Right lobe of liver (tissue), 6 donors: ENCODE measurements around the gene PRICKLE4. TPM values are rescaled to one million over a fixed set of nuclear protein-coding genes. Genes with fewer than 3 reads are reported as not detected.

Source experiments
- ATAC-seq, 4 donors: fragments of 200-7000 bp; cut with Tn5 transposase; one replicate each; pipeline ENCODE4 v1.9.1; 2020; ENCODE audit warnings: mild to moderate bottlenecking in 4 of 4, moderate library complexity in 4 of 4
- DNase-seq, 3 donors: peaks; one replicate each; pipeline ENCODE4 v3.0.0-alpha.2; 2020
- H3K27ac ChIP-seq, 3 donors: fragments of 200-600 bp; one replicate each; pipeline ENCODE4 v1.8.0; 2022
- H3K27me3 ChIP-seq, 2 donors: fragments of 200-600 bp; one replicate each; pipeline ENCODE4 v1.8.0; 2022
- H3K36me3 ChIP-seq, 4 donors: fragments of 200-600 bp; sonication (generic) in 1 of 4; one replicate each; pipeline versions ENCODE4 v1.5.1 to v1.8.0; 2017 to 2022; ENCODE audit warnings: control low read depth in 1 of 4
- H3K4me1 ChIP-seq, 4 donors: fragments of 200-600 bp; sonication (generic) in 1 of 4; one replicate each; pipeline versions ENCODE4 v1.5.1 to v1.8.0; 2017 to 2022; ENCODE audit warnings: control low read depth in 1 of 4
- H3K4me3 ChIP-seq, 3 donors: fragments of 200-600 bp; one replicate each; pipeline ENCODE4 v1.8.0; 2022
- H3K9me3 ChIP-seq, 4 donors: fragments of 200-600 bp; sonication (generic) in 1 of 4; one replicate each; pipeline versions ENCODE4 v1.5.1 to v1.8.0; 2017 to 2022; ENCODE audit warnings: control low read depth in 1 of 4
- POLR2A ChIP-seq: fragments of 450-650 bp; IDR thresholded peaks from one replicate; pipeline ENCODE4 v1.6.1; 2017; ENCODE audit warnings: antibody characterized with exemption, mild to moderate bottlenecking
- WGBS: methylation state at CpG from one replicate; pipeline ENCODE4 v1.1.6; 2018; ENCODE audit warnings: low coverage, low lambda C conversion rate; ENCODE audit not compliant: insufficient coverage; ENCODE audit errors: missing lambda C conversion rate; 5-methylcytosine and 5-hydroxymethylcytosine counted together
- intact Hi-C, 2 donors: fragments of 100-400 bp; cut with DNase I; formaldehyde crosslinking; loops; one replicate each; pipeline versions ENCODE4 v1.11.2 to v1.14.1; 2022
- total RNA-seq, 6 experiments: library from RNA; depleted of rRNA in 2 of 6; stranded (reverse); fragments of >200 nt in 2 of 6; fragmentation: NEBNext Ultra II Directional in 3 of 6; extraction: Animal tissue kit (Norgen Biotek cat#: 25700) in 3 of 6; gene quantifications; one replicate each; pipeline versions ENCODE4 v1.1.0 to v1.2.4, GENCODE V29; 2016 to 2023
- TF ChIP-seq, protein P1 (sequence below), 4 donors: fragments of 200-600 bp in 3 of 4; fragments of 450-650 bp in 1 of 4; IDR thresholded peaks; one replicate each; pipeline versions ENCODE4 v1.5.1 to v1.8.0; 2016 to 2022; ENCODE audit warnings: antibody characterized with exemption in 4 of 4, mild to moderate bottlenecking in 2 of 4
- donor health status: DM: no; HTN: yes; CAD: no.
- donor health status: DM: no; HTN: no; CAD: no.
- donor health status: DM: no; HTN: no; CAD: no.
- donor health status: DM: no; HTN: yes; CAD: no.
- donor health status: DM: no; HTN: yes; CAD: no.

Gene PRICKLE4
- total RNA-seq, 6 experiments from 2014 or later: 1.3 to 3.1 (median 2.7) TPM; not detected in 1

DNA sequence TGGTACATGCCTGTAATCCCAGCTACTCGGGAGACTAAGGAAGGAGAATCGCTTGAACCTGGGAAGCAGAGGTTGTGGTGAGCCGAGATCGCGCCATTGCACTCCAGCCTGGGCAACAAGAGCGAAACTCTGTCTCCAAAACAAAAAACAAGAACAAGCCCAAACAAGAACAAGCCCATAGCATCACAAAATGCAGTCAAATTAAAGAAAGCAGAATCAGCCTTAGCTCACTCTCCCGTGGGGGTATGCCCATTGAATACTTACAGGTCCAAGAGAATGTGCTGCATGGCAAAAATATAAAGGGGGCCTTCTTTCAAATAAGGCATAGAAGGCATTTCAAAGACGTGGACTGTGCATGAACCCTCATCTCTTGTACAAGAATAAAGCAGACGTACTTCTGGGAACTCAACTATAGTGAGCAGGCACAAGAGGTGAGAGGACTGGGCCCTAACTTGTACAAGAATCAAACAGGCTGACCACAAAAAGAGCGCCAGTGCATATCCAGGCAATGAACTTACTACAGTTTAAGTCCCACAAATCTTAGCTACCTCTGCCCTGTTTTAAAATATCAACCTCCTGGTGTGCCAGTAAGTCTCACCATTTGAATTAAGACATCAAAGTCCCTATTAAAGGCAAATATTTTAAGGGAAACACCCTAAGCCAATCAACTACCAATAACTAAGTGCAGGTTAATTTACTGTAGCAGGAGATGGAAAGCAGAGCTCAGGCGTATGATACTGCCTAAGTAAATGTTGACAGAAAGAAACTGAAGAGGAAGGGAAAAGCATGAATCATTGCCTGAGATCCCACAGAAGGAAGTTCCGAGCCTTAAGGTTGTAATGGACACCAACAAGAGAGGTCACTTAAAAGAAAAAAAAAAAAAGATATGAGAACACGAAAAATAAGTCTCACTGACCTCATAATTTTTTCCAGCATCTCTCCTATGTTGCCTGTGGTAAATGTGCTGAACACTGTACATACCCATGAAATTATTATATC, 44.3 kb downstream of the PRICKLE4 start:
- H3K27me3 ChIP-seq: no peaks in the 10 kb centered on the region
- no peak overlapping the region for H3K4me3 ChIP-seq
- H3K36me3 ChIP-seq: no peaks in the 10 kb centered on the region
- no peak overlapping the region for H3K27ac ChIP-seq
- 80% methylated on average over 10 of the region's 13 CpGs for WGBS
- TF ChIP-seq POLR2A: no peak
- H3K9me3 ChIP-seq: no peaks in the 10 kb centered on the region
- intact Hi-C loops: no loop called here
- no peak for ATAC-seq
- no peak for DNase-seq
- H3K4me1 ChIP-seq: no peaks in the 10 kb centered on the region

DNA sequence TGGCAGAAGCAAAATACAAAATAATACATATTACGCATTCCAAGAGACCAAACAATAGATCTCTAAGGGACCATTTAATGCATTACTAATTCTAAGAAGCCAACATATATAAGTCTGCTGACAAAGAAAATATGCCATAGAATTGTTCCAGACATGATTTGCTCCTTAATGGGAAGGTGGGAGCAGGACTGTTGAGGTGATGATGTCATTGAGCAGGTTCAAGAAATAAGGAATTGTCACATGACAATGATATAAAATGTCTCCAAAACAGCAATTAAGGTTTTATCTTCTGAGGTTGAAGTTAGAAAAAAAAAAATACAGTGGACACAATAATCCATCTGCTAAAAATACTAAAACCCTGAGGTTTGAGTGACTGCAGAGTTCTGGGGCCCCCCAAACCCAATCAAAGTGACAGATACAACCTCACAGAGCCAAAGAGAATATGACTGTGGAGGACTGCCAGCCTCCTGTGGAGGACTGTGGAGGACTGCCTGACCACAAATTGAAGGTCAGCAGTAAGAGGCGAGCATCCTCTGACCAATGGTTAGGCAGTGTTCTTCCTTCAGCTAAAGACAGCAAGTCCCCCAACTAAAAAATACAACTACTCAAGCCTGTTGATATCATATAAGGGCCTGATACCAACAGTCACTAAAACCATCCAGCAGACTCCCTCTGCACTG, 45.9 kb downstream of the PRICKLE4 start:
- intact Hi-C loops: no loop called here

DNA sequence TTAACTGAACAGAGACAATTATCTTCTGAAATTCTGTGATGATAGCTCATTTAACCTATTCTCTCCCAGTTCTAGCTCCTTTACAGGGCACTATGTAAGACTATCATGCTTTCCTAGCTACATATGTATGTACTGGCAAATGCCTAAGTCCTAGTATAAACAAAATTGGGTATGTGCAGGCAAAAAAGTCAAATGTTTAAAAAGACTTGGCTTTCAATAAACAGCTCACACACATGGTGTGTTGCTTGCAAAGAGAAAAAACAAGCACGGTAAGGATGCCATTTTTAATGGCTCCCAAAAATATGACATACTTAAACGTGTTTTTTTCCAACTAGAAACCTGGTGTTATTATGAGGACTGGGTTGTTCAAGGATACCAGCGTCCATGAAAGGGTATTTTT, 51.7 kb downstream of the PRICKLE4 start:
- ATAC-seq (no peak), DNase-seq (no peak)
- Histone ChIP-seq H3K36me3 (no peaks in the 10 kb centered on the region), H3K27me3 (no peaks in the 10 kb centered on the region), H3K27ac (no peak overlapping the region), H3K4me1 (no peaks in the 10 kb centered on the region), H3K4me3 (no peak overlapping the region), H3K9me3 (no peaks in the 10 kb centered on the region)
- no peak for TF ChIP-seq POLR2A
- TF ChIP-seq, protein P1, sequence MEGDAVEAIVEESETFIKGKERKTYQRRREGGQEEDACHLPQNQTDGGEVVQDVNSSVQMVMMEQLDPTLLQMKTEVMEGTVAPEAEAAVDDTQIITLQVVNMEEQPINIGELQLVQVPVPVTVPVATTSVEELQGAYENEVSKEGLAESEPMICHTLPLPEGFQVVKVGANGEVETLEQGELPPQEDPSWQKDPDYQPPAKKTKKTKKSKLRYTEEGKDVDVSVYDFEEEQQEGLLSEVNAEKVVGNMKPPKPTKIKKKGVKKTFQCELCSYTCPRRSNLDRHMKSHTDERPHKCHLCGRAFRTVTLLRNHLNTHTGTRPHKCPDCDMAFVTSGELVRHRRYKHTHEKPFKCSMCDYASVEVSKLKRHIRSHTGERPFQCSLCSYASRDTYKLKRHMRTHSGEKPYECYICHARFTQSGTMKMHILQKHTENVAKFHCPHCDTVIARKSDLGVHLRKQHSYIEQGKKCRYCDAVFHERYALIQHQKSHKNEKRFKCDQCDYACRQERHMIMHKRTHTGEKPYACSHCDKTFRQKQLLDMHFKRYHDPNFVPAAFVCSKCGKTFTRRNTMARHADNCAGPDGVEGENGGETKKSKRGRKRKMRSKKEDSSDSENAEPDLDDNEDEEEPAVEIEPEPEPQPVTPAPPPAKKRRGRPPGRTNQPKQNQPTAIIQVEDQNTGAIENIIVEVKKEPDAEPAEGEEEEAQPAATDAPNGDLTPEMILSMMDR (IDR thresholded peaks at IDR 0.05): no peak
- WGBS: 81% methylated on average over 3 of the region's 3 CpGs
- intact Hi-C loops: no loop called here

More for the DNA sequence above, 45.9 kb downstream of the PRICKLE4 start:
- no peaks in the 10 kb centered on the region for H3K9me3 ChIP-seq
- DNase-seq: no peak
- no peak for ATAC-seq
- no peaks in the 10 kb centered on the region for H3K27me3 ChIP-seq
- H3K4me3 ChIP-seq: no peak overlapping the region
- no peak overlapping the region for H3K27ac ChIP-seq
- 100% methylated on average over 2 of the region's 2 CpGs for WGBS
- no peak for TF ChIP-seq POLR2A
- TF ChIP-seq, protein P1 (IDR thresholded peaks at IDR 0.05): no peak
- H3K4me1 ChIP-seq: no peaks in the 10 kb centered on the region
- no peaks in the 10 kb centered on the region for H3K36me3 ChIP-seq

DNA sequence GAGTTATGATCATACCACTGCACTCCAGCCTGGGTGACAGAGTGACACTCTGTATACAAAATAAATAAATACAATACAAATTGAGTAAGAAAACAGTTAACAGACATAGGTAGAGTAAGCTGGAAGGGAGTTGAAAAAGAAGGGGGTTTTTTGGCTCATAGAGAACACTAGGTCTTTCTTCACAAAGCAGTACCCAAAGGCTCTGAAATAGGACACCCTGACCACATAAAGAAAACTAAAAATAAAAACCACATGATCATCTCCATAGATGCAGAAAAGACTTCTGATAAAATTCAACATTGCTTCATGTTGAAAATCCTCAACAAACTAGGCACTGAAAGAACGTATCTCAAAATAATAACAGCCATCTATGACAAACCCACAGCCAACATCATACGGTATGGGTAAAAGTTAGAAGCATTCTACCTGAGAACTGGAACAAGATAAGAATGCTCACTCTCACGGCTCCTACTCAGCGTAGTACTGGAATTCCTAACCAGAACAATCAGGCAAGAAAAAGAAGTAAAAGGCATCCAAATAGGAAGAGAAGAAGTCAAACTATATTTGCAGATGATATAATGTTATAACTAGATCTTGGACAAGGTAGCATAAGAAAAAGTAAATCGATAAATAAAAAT, 55.6 kb downstream of the PRICKLE4 start:
- Histone ChIP-seq H3K27me3 (no peaks in the 10 kb centered on the region), H3K4me1 (no peaks in the 10 kb centered on the region), H3K4me3 (no peak overlapping the region), H3K27ac (no peak overlapping the region), H3K36me3 (no peaks in the 10 kb centered on the region), H3K9me3 (no peaks in the 10 kb centered on the region)
- TF ChIP-seq, protein P1 (IDR thresholded peaks at IDR 0.05): no peak
- no peak for TF ChIP-seq POLR2A
- ATAC-seq (no peak), DNase-seq (no peak)
- 85% methylated on average over 5 of the region's 5 CpGs for WGBS
- intact Hi-C loops: no loop called here
